ENCODE results near the gene MED9. TPM values are rescaled to one million over a fixed set of nuclear protein-coding genes. Genes with fewer than 3 reads are reported as not detected.

Gene MED9
- total RNA-seq, 1 donor from 2014 or later: 11.1 TPM

DNA sequence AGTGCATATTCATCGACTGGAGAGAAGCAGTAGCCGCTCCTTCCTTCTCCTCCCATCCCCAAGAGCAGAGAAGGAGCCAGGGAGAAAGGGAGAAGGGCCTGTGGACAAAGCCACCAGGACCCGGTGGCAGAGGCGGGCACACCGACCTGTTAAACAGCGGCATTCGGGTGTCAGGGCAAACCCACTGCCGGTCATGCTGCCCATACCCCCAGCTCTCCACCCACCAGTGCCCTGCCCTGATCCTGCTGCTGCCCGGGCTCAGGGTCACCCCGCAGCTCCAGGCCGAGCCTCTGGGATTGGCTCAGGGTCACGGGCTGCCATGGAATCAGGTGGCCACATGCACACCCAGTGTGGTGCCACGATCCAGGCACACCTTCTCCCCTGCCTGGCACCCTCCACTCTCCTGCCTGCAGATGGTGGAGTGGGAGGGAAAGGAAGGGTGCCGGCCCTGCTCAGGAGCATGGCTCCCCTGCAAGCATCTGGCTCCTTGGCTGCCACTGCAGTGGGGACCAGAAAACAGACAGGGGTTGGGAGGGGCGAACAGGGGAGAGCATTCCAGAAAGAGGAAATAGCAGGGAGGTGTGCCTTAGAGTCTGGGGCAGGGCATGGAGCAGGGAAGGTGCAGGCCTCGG, 37.7 kb downstream of the MED9 start:
- DNase-seq (ENCODE audit: extremely low read depth, low read depth, low spot score): no peak

DNA sequence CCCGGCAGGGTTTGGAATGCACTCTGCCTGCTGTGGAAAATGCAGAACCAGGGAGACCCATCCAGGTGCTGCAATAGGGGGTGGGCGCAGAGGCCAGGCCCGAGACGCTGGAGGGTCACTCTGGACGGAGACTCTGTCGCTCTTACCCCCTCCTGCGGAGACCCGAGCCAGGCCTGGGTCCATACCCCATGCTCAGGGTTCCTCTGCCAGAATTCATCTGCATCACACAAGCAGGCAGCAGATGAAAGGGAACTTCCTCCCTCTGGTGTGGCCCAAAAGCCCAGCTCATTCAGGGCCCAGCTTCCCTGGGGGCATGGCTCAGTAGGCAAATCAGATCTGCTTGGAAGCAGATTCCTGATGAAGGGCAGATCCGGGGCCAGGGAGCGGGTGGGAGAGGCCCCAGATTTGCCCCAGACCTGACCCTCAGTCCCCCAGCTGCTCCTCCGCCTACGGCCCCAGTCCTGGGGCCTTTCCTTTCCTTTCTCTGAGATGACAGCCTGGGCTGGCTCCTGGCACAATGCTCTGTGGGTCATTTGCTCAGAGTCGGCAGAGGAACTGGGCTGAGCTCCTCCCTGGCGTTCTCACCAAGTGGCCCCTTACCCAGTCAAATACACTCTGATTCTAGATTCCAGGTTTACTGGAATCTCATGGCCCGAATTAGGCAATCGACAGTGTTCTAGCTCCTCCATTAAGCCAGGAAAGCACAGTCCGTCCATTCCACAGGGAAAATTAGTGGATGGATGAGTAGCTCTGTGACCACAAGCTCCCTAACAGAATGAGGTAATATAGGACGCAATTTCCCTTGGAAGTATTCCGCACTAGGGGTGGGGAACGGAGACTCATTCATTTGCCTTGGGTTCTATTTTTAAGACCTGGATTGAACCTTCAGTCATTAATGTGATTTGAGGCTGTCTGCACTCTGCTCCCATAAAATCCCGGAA, 38.5 kb downstream of the MED9 start:
- no peak for DNase-seq (ENCODE audit: extremely low read depth, low read depth, low spot score)

DNA sequence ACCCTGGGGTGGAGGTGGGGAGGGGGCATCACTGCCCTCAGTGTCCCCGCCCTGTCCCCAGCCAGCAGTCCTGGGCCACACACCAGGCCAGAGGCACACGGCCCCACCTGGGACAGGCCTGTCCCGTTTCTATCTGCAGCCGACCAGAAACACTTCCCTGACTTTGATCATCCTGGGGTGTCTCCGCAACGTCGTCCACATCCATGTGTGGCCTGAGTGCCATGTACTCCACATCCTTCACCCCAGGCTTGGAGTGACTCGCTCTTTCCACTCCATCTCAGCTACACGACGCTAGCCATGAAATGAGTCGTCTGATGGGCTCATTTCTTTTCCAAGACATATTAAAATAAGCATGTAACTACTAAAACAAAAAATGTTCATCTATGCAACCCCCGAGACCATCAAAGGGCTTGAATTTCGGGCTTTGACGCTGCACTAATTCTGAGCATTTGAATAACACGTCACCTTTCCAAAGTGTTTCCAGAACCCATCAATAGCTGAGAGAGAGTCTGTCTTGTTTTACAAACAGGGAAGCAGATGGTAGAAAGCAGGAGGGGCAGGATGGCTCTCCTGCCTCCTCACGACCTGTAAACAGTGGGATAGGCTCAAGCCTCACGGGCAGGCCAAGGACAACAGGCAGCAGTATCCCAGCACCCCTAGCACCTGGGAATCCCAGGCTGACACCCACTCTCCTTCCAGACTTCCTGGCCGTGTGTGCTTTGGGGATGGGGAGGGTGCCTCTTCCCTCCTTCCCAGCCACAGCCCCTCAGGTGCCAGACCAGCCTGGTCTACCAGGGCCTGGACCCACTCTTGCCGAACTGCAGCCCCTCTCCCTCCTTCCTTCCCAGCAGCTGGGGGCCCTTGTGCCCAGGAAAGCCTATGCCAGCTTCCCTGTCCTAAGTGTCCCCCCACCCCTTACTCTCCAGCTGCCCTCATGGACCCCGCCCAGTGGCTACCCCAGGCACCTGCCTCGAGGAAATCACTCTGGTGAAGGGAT, 39.4 kb downstream of the MED9 start:
- DNase-seq (ENCODE audit: extremely low read depth, low read depth, low spot score): no peak

DNA sequence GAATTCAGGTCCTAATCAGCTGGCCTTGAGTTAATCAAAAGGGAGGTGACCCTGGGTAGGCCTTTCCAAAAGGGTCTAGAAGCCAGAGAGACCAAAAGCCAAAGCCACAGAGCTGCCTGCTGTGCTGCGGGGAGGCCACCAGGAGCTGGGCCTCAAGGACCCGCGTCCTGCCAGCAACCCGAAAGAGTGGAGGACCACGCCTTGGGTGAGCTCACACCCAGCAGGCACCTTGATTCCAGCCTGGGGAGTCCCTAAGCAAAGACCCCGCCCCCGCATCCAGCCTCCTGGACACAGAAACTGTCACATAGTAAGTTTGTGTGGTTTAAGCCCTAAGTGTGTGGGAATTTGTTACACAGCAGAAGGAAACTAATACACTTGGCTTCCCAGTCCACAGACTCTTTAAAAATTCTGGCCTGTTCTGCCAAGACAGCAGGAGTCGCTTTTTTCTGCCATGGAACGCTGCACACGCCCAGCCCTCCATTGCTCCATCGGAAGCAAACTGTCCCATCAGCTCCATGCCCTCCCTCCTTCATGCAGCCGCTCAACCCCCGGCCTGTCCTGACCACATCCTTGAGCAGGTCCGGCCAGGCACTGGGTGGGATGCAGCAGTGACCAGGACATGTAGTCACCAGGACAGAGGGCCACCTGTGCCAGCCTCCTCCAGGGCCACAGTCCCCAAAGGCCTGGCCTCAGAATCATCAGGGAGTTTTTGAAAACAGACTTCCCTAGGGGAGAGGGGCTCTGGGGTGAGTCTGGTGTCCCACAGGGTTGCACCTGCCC, 40.3 kb downstream of the MED9 start:
- no peak for DNase-seq (ENCODE audit: extremely low read depth, low read depth, low spot score)

DNA sequence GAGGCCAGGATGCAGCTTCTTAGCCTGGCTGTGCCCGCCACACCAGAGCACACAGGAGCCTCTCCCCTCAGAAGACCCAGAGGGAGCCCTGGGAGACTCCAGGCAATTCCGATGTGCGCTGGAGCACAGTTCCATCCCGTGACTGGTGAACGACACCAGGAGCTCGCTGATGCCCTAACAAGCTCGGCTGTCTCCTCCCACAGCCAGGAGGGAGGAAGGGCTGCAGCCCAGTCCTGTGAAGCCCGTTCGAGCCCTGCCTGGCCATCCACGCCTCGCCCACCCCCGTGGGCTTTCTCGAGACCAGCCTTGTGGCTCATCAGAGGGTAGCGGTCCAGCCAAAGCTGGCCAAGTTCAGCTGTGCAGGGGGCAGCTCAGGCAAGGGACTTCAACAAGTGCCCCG, 41.2 kb downstream of the MED9 start:
- no peak for DNase-seq (ENCODE audit: extremely low read depth, low read depth, low spot score)

DNA sequence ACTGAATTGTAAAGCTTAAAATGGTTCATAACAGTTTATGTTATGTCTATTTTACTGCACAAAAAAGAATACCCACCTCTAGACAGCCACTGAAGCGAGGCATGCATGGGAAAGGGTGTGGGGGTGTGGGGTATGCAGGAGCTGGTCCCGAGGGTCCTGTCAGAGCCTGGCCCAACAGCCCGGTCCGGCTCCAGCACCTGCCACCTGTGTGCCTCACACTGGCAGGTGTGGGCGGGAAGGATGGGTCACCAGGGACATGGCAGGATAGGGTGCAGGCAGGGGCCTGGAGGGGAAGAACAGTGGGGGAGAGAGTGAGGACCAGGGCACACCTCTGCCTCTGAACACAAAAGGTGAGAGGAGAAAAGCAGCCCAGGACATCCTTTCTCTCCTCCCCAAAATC, 42.2 kb downstream of the MED9 start:
- no peak for DNase-seq (ENCODE audit: extremely low read depth, low read depth, low spot score)

DNA sequence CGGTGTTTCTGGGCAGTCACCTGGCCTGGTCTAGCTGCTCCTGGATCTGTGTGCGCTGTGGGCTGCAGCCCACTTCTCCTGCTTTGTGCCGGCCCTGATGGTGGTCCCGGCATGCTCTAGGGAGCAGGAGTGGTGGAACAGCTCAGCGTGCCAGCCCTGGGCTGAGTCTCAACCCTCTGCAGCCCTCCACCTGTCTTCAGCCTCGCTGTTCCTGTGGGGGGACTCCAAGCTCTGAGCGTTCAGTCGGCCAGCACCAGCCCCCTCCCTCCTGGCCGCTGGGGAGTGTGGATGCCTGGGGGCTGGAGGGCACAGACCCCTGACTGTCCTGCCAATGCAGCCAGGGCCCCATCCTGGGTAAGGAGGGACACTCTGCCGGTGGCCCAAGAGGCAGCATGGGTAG, 43.1 kb downstream of the MED9 start:
- DNase-seq (ENCODE audit: extremely low read depth, low read depth, low spot score): no peak

DNA sequence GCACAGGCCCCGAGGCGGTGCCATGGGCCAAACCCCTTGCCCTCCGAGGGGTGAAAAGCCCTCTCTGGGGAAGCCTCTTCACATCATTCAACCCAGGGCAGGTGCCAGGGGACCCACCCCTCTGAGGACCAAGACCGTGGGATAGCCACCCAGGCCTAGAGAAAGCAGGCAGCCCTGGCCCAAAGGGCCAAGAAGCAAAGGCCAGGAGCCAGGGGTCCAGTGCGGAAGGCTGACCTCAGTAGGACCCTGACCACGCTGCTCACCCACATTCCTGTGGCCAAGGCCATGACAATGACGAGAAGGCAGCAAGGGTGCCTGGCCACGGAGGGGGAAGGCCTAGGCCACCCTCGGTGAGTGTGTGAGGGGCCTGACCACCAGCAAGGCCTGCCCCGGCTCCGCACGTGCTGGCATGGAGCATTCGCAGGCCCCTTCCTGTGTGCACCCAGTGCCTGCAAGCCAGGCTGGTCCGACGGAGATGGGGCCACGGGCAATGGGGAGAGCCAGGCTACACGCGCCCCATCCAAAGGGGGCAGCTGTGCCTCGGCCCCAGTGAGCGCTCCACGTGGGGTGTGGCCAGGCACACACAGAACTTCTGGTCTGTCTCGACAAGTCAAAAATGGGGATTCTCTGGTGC, 43.9 kb downstream of the MED9 start:
- no peak for DNase-seq (ENCODE audit: extremely low read depth, low read depth, low spot score)

DNA sequence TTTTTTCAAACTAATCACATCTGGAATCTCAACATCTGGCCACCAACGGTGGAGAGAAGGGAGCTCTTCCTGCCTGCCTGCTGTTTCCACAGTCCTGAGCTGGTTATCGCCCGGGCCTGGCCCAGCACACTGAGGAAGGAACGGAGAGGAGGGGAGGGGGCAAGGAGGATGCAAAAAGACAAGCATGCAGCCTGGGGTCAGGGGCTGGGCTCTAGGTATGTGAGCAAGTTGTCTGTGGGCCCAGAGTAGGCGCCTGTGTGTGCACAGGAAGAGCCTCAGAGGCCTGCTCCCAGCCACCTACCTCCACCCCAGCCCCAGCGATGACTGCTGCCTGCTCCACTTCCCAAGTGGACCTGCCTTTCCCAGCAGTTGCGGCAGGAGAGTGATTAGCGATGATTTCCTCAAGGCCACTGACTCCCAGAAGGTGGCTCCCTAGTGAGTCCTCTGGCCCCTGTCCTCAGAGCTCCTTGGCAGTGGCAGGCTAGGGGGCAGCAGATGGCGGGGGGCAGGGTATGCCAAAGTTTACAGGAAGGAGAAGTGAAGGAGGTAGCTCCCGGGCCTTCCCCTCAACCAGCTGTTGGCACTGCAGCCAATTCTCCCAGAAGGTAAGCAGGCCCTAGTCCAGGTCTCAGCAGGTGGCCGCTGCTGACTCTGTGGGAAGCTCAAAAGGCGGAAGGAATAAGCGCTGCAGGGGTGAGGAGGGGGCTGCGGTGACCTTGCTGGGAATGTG, 46.4 kb downstream of the MED9 start:
- no peak for DNase-seq (ENCODE audit: extremely low read depth, low read depth, low spot score)

DNA sequence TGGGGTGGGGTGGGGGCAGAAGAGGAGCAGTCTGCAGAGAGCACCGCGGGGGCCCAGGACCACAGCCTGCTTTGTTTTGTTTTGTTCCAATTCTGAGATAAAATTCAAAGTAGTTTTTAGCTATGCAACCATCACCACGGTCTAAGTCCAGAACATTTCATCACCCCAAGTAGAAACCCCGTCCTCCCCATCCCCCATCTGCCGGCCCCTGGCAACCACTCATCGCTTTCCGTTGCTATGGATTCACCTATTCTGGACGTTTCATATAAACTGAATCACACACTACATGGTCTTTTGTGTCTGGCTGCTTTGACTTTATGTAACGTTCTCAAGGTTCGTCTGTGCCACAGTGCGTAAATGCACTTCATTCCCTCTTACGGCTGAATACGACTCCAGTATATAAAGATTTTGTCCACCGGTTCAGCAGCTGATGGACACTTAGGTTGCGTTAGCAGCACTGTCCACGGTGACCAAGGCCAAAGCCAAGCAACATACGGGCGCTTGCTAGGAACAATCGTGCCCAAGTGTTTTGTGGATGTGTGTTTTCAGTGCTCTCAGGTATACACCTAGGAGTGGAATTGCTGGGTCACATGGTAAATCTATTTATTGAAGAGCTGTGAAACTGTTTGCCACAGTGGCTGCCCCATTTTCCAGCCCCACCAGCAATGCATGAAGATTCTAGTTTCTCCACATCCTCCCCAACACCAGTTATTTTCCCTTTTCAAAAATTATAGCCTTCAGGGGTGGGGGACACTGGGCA, 47.1 kb downstream of the MED9 start:
- no peak for DNase-seq (ENCODE audit: extremely low read depth, low read depth, low spot score)

DNA sequence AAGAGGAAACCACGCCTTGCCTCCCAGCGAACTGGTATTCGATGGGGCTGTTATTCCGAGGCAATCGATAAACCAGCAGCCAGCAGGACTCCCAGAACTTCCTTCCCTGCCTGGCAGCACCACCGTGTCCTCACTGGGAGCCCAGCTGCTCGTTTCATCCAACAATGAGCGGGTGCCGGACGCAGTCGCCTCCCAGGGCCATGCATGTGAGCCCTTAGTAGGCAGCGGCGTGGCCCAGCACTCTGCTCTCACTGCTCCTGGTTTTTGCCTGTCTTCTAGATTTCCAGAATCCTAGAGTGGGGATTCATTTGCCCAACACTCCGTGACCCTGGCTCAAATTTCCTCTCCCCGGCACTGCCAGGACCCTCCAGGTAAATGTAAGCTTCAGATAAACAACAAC, 48.5 kb downstream of the MED9 start:
- no peak for DNase-seq (ENCODE audit: extremely low read depth, low read depth, low spot score)

DNA sequence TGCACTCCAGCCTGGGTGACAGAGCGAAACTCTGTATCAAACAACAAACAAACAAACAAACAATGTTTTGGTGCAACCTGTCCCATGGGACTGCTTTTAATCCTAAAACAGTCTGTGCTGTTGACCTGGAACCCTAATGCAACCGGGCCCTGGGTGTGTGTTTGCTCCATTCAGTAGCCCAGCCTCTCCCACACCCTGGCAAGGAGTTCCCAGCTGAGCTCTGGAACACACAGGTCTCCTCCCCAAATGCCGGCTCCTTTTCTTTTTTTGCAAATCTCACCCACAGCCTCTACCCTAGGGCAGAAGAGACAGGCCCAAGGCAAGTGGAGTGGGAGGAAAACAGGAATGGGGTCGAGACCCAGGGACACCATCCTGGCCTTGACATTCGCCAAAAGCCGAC, 49.2 kb downstream of the MED9 start:
- DNase-seq (ENCODE audit: extremely low read depth, low read depth, low spot score): no peak

DNA sequence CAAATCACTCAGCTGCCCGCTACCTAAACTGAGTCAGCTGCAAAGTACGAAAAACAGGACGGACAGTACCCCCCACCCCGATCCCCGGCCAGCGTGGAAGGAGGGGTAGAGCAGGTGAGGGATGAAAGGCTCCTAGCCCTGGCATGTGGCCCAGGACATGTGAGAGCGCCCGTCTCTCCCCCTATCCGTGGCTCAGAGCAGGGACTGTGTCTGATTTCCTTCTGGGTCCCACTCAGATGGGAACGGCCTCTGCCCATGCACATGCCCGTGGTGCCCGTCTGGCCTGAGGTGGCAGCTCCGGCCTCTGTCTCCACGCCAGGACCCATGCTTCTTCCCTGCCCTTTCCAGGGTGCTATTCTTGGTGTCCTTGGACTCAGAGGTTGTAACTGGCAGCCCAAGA, 49.6 kb downstream of the MED9 start:
- no peak for DNase-seq (ENCODE audit: extremely low read depth, low read depth, low spot score)

DNA sequence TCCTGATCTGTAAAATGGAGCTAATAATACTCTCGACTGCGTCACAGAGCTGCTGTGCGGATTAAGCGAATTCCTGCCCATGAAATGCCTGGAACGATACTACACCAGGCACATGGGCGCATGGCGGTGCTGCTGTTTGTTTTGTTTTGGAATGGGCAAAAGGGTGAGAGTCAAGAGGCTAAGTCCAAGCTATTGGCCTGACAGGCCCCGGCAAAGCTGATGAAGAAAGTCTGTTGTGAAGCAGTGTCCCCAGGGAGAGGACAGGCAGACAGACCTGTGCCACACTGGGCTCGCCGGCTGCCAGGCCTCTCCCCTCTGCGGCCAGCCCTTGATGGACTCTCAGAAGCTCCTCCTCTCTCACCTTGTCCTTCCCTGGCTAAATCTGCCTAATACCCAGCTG, 50.7 kb downstream of the MED9 start:
- no peak for DNase-seq (ENCODE audit: extremely low read depth, low read depth, low spot score)

DNA sequence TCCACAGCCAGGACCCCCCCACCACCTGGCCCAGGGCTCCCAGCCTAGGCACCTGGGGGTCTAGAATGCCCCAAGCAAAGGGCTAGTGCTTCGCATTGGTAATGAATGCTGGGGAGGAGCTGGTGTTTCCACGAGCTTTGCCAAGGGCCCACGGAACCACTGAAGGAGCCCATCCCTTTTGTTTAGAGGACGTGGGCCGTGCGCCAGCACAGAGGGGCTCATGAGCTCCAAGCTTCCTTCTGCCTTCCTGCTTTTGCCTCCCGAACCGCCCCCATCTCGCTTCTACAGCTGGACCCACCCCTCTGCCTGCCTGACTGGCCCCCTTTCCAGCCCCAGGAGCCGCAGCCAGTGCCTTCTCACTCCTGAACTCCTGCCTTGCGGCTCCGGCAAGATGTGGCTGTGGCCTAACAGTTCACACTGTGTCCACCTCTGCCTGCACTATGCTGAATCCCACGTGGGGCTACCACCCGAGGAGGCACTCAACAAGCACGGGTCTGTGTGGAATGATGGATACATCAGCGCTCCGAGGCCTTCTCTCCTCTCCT, 51.2 kb downstream of the MED9 start:
- DNase-seq (ENCODE audit: extremely low read depth, low read depth, low spot score): no peak

DNA sequence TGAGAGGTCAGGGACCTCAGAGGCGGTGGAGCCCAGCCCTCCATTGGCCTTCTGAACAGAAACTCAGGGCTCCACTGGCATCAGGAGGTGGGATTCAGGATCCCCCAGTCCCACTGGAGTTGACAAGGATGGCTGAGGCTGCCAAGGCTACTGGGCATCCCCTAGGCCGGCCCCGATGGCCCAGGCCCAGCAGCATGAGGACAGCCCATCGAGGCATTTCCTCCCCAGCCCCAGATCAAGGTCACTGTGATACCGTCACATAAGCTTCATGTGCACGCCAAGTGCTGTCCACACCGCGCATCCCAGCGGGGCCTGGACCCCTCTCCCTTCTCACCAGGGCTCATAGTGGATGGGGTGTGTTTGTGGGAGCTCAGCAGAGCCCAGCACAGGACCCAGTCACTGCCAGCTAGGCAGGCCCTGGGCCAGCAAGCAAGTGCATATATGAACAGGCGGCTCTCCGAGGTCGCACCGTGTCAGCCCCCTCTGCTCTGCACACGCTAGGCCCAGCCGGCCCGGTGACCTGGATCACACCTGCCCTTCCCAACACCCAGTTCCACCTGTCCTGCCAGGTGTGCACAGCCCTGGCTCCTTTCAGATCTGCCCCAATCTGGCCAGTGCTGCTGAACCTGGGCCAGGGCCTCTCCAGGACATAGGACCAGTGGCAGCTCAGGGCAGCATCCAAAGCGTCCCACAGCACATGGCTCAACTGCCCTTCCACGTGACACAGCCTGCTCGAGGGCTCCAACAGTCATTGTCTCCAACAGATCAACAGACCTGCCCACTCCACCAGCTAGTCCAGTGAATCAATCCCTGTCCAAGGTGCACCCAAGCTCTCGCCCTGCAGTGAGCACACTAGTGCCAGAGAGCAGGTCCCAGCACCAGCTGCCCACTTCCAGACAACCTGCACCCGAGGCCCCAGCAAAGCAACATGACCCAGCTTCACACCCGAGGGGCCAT, 52.2 kb downstream of the MED9 start:
- no peak for DNase-seq (ENCODE audit: extremely low read depth, low read depth, low spot score)

DNA sequence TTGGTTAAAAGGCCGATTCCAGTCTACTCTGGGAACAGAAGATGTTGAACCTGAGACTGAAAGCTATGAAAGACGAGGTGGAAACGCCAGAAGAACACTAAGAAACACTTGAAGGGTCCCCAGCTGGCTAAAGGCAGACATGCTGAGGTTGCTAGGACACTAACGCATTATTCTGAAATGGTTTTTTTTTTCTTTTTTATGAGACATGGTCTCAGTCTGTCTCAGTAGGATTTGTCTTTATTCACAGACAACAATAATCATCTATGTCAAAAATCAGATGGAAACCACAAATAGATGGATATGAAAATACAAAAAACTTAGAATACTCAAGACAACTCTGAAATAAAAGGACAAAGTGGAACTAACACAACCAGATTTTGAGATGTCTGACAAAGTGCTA, 54.4 kb downstream of the MED9 start:
- no peak for DNase-seq (ENCODE audit: extremely low read depth, low read depth, low spot score)

All from glomerular endothelial cell (primary cell).